Measurements from ENCODE around the gene AGXT.

Gene AGXT

GRCh38 chr2:240892356-240892755 is 23.7 kb downstream of the AGXT start:
- Histone ChIP-seq H3K4me1 (ENCODE audit: control insufficient read depth, low read depth, low read length) (no peaks in the 10 kb centered on the region), H3K4me3 (ENCODE audit: low read length) (no peak overlapping the region), H3K9me3 (ENCODE audit: control insufficient read depth, low read depth, low read length) (no peaks in the 10 kb centered on the region), H3K27ac (ENCODE audit: low read length) (no peak overlapping the region), H3K36me3 (ENCODE audit: control insufficient read depth, low read depth, low read length) (no peaks in the 10 kb centered on the region), H3K9ac (ENCODE audit: low read length) (no peak overlapping the region), H3K27me3 (ENCODE audit: control insufficient read depth, insufficient read depth, low read length) (no peaks in the 10 kb centered on the region)

- Histone ChIP-seq H3K36me3 (ENCODE audit: control insufficient read depth, low read depth, low read length) (no peaks in the 10 kb centered on the region), H3K9me3 (ENCODE audit: control insufficient read depth, low read depth, low read length) (no peaks in the 10 kb centered on the region), H3K27me3 (ENCODE audit: control insufficient read depth, insufficient read depth, low read length) (no peaks in the 10 kb centered on the region), H3K4me1 (ENCODE audit: control insufficient read depth, low read depth, low read length) (no peaks in the 10 kb centered on the region), H3K27ac (ENCODE audit: low read length) (no peak overlapping the region), H3K9ac (ENCODE audit: low read length) (no peak overlapping the region), H3K4me3 (ENCODE audit: low read length) (no peak overlapping the region)
Observed at GRCh38 chr2:240892925-240893324, 24.3 kb downstream of the AGXT start.

GRCh38 chr2:240893363-240893844 is 24.8 kb downstream of the AGXT start:
- Histone ChIP-seq H3K9ac (ENCODE audit: low read length) (no peak overlapping the region), H3K27ac (ENCODE audit: low read length) (no peak overlapping the region), H3K36me3 (ENCODE audit: control insufficient read depth, low read depth, low read length) (no peaks in the 10 kb centered on the region), H3K9me3 (ENCODE audit: control insufficient read depth, low read depth, low read length) (no peaks in the 10 kb centered on the region), H3K27me3 (ENCODE audit: control insufficient read depth, insufficient read depth, low read length) (no peaks in the 10 kb centered on the region), H3K4me3 (ENCODE audit: low read length) (no peak overlapping the region), H3K4me1 (ENCODE audit: control insufficient read depth, low read depth, low read length) (no peaks in the 10 kb centered on the region)

- Histone ChIP-seq H3K27me3 (ENCODE audit: control insufficient read depth, insufficient read depth, low read length) (no peaks in the 10 kb centered on the region), H3K4me1 (ENCODE audit: control insufficient read depth, low read depth, low read length) (no peaks in the 10 kb centered on the region), H3K27ac (ENCODE audit: low read length) (no peak overlapping the region), H3K4me3 (ENCODE audit: low read length) (no peak overlapping the region), H3K36me3 (ENCODE audit: control insufficient read depth, low read depth, low read length) (no peaks in the 10 kb centered on the region), H3K9me3 (ENCODE audit: control insufficient read depth, low read depth, low read length) (no peaks in the 10 kb centered on the region), H3K9ac (ENCODE audit: low read length) (no peak overlapping the region)
Observed at GRCh38 chr2:240894006-240894405, 25.4 kb downstream of the AGXT start.

- Histone ChIP-seq H3K27ac (ENCODE audit: low read length) (no peak overlapping the region), H3K9me3 (ENCODE audit: control insufficient read depth, low read depth, low read length) (no peaks in the 10 kb centered on the region), H3K27me3 (ENCODE audit: control insufficient read depth, insufficient read depth, low read length) (no peaks in the 10 kb centered on the region), H3K4me1 (ENCODE audit: control insufficient read depth, low read depth, low read length) (no peaks in the 10 kb centered on the region), H3K36me3 (ENCODE audit: control insufficient read depth, low read depth, low read length) (no peaks in the 10 kb centered on the region), H3K4me3 (ENCODE audit: low read length) (no peak overlapping the region), H3K9ac (ENCODE audit: low read length) (no peak overlapping the region)
Observed at GRCh38 chr2:240894836-240895558, 26.4 kb downstream of the AGXT start.

- Histone ChIP-seq H3K9me3 (ENCODE audit: control insufficient read depth, low read depth, low read length) (no peaks in the 10 kb centered on the region), H3K27ac (ENCODE audit: low read length) (no peak within 1 kb of the TSS), H3K4me1 (ENCODE audit: control insufficient read depth, low read depth, low read length) (no peaks in the 10 kb centered on the region), H3K27me3 (ENCODE audit: control insufficient read depth, insufficient read depth, low read length) (no peaks in the 10 kb centered on the region), H3K9ac (ENCODE audit: low read length) (no peak within 1 kb of the TSS), H3K36me3 (ENCODE audit: control insufficient read depth, low read depth, low read length) (no peaks in the 10 kb centered on the region), H3K4me3 (ENCODE audit: low read length) (no peak within 1 kb of the TSS)
Observed at GRCh38 chr2:240895656-240896388, 27.2 kb downstream of the AGXT start, which contains the start of gene MAB21L4. Gene MAB21L4 (minus strand): TSS chr2:240896156. CDS start chr2:240895997, 159 bp downstream.

GRCh38 chr2:240896394-240896793 is 27.8 kb downstream of the AGXT start:
- H3K27me3 ChIP-seq (ENCODE audit: control insufficient read depth, insufficient read depth, low read length), result no peaks in the 10 kb centered on the region
- H3K9me3 ChIP-seq (ENCODE audit: control insufficient read depth, low read depth, low read length), result no peaks in the 10 kb centered on the region
- no peaks in the 10 kb centered on the region for H3K36me3 ChIP-seq (ENCODE audit: control insufficient read depth, low read depth, low read length)
- H3K9ac ChIP-seq (ENCODE audit: low read length), result no peak overlapping the region
- H3K4me3 ChIP-seq (ENCODE audit: low read length), result no peak overlapping the region
- no peaks in the 10 kb centered on the region for H3K4me1 ChIP-seq (ENCODE audit: control insufficient read depth, low read depth, low read length)
- H3K27ac ChIP-seq (ENCODE audit: low read length), result no peak overlapping the region

- H3K36me3 ChIP-seq (ENCODE audit: control insufficient read depth, low read depth, low read length), result no peaks in the 10 kb centered on the region
- H3K4me3 ChIP-seq (ENCODE audit: low read length), result no peak overlapping the region
- H3K27me3 ChIP-seq (ENCODE audit: control insufficient read depth, insufficient read depth, low read length), result no peaks in the 10 kb centered on the region
- H3K9me3 ChIP-seq (ENCODE audit: control insufficient read depth, low read depth, low read length), result no peaks in the 10 kb centered on the region
- no peak overlapping the region for H3K27ac ChIP-seq (ENCODE audit: low read length)
- H3K4me1 ChIP-seq (ENCODE audit: control insufficient read depth, low read depth, low read length), result no peaks in the 10 kb centered on the region
- no peak overlapping the region for H3K9ac ChIP-seq (ENCODE audit: low read length)
Observed at GRCh38 chr2:240896871-240897692, 28.5 kb downstream of the AGXT start.

GRCh38 chr2:240898108-240898730 is 29.6 kb downstream of the AGXT start:
- H3K4me1 ChIP-seq (ENCODE audit: control insufficient read depth, low read depth, low read length), result no peaks in the 10 kb centered on the region
- H3K4me3 ChIP-seq (ENCODE audit: low read length), result no peak overlapping the region
- no peak overlapping the region for H3K27ac ChIP-seq (ENCODE audit: low read length)
- no peaks in the 10 kb centered on the region for H3K27me3 ChIP-seq (ENCODE audit: control insufficient read depth, insufficient read depth, low read length)
- no peak overlapping the region for H3K9ac ChIP-seq (ENCODE audit: low read length)
- no peaks in the 10 kb centered on the region for H3K36me3 ChIP-seq (ENCODE audit: control insufficient read depth, low read depth, low read length)
- H3K9me3 ChIP-seq (ENCODE audit: control insufficient read depth, low read depth, low read length), result no peaks in the 10 kb centered on the region

GRCh38 chr2:240898731-240899467 is 30.3 kb downstream of the AGXT start:
- no peak overlapping the region for H3K4me3 ChIP-seq (ENCODE audit: low read length)
- H3K27ac ChIP-seq (ENCODE audit: low read length), result no peak overlapping the region
- no peak overlapping the region for H3K9ac ChIP-seq (ENCODE audit: low read length)
- H3K9me3 ChIP-seq (ENCODE audit: control insufficient read depth, low read depth, low read length), result no peaks in the 10 kb centered on the region
- no peaks in the 10 kb centered on the region for H3K4me1 ChIP-seq (ENCODE audit: control insufficient read depth, low read depth, low read length)
- no peaks in the 10 kb centered on the region for H3K36me3 ChIP-seq (ENCODE audit: control insufficient read depth, low read depth, low read length)
- H3K27me3 ChIP-seq (ENCODE audit: control insufficient read depth, insufficient read depth, low read length), result no peaks in the 10 kb centered on the region

Measured in iPS-18a (cell line).